NAMALWA (cell line): Measurements from ENCODE around the gene KPNA2.
"Not testable (repeated sequence)": the region's sequence is repeated elsewhere in the genome, so short reads cannot be mapped to it uniquely, and the experiment has no call there.

Experiments used
- DNase-seq: peaks from one replicate; pipeline ENCODE4 v3.0.0-alpha.2; 2015; ENCODE audit warnings: low spot score

The KPNA2 gene

GRCh38 chr17:68035523-68036303 lies at the start of gene KPNA2:
Gene KPNA2, plus strand, starts transcription at chr17:68035735. Its CDS starts 1,398 bp downstream, at chr17:68037133.
- DNase-seq: peak; percentile 98

GRCh38 chr17:67990909-67991308 lies 44.6 kb upstream of the KPNA2 start:
- no peak for DNase-seq

- no peak for DNase-seq
These were observed 42.9 kb upstream of the KPNA2 start for GRCh38 chr17:67992548-67993152.

GRCh38 chr17:67993153-67993997 lies 42.2 kb upstream of the KPNA2 start:
- DNase-seq: peak; percentile 74

- DNase-seq: no peak
These were observed 41.6 kb upstream of the KPNA2 start for GRCh38 chr17:67993998-67994361.

- no peak for DNase-seq
These were observed 40.5 kb upstream of the KPNA2 start for GRCh38 chr17:67994817-67995569.

GRCh38 chr17:67995570-67996263 lies 39.8 kb upstream of the KPNA2 start:
- no peak for DNase-seq

- DNase-seq: not testable (repeated sequence)
These were observed 39.0 kb upstream of the KPNA2 start, which contains the start of gene C17orf58 for GRCh38 chr17:67996301-67997171. Gene C17orf58, minus strand, starts transcription at chr17:67996469. Its CDS starts 271 bp downstream, at chr17:67996198.

- DNase-seq: no peak
These were observed 37.1 kb upstream of the KPNA2 start for GRCh38 chr17:67998466-67998865.

- DNase-seq: no peak
These were observed 36.1 kb upstream of the KPNA2 start for GRCh38 chr17:67999291-67999911.

- DNase-seq: no peak
These were observed 31.3 kb upstream of the KPNA2 start for GRCh38 chr17:68004201-68004600.

- DNase-seq: no peak
These were observed 28.7 kb upstream of the KPNA2 start for GRCh38 chr17:68006797-68007196.

GRCh38 chr17:68011199-68011665 lies 24.3 kb upstream of the KPNA2 start:
- peak; percentile 62 for DNase-seq

- no peak for DNase-seq
These were observed 22.1 kb upstream of the KPNA2 start for GRCh38 chr17:68013385-68013784.

GRCh38 chr17:68015081-68015723 lies 20.3 kb upstream of the KPNA2 start:
- no peak for DNase-seq

GRCh38 chr17:68016838-68017237 lies 18.7 kb upstream of the KPNA2 start:
- DNase-seq: no peak

- DNase-seq: not testable (repeated sequence)
These were observed 17.0 kb upstream of the KPNA2 start for GRCh38 chr17:68018493-68018892.

GRCh38 chr17:68019336-68019674 lies 16.2 kb upstream of the KPNA2 start:
- no peak for DNase-seq

- peak; percentile 98 for DNase-seq
These were observed 15.7 kb upstream of the KPNA2 start for GRCh38 chr17:68019675-68020408.
